ENCODE data around the gene SRGAP3. TPM values are rescaled to one million over a fixed set of nuclear protein-coding genes. Genes with fewer than 3 reads are reported as not detected.

The SRGAP3 gene
- total and polyA plus RNA-seq, 2 donors (not counting 1 experiment from before 2014, with no cell fraction given), result 0.92 to 12.4 TPM

GRCh38 chr3:9278085-9278484, 28.6 kb upstream of the SRGAP3 start:
- no peak overlapping the region for H3K27ac ChIP-seq (ENCODE audit: insufficient read depth, low read length)
- no peaks in the 10 kb centered on the region for H3K36me3 ChIP-seq (ENCODE audit: control insufficient read depth, insufficient read depth, low read length)

GRCh38 chr3:9276761-9277370, 27.4 kb upstream of the SRGAP3 start:
- H3K4me2 ChIP-seq (ENCODE audit: extremely low read depth, insufficient read depth, low read length), result no peak overlapping the region
- no peak overlapping the region for H2AFZ ChIP-seq (ENCODE audit: low read length)
- no peaks in the 10 kb centered on the region for H3K4me1 ChIP-seq (ENCODE audit: control insufficient read depth, extremely low read depth, insufficient read depth, low read length)
- no peaks in the 10 kb centered on the region for H4K20me1 ChIP-seq (ENCODE audit: control insufficient read depth, extremely low read depth, insufficient read depth, low read length)
- H3K79me2 ChIP-seq (ENCODE audit: control insufficient read depth, insufficient read depth, low read length), result no peaks in the 10 kb centered on the region
- no peak overlapping the region for H3K9ac ChIP-seq (ENCODE audit: insufficient read depth, low read length)
- H3K27ac ChIP-seq (ENCODE audit: insufficient read depth, low read length), result no peak overlapping the region
- peak in 1 of 2 donors; percentile 8 for DNase-seq (ENCODE audit: low read depth in 2 of 2)
- TF ChIP-seq EZH2 (IDR thresholded peaks at IDR 0.05; ENCODE audit: low read length, missing control alignments) (no peak), CTCF (conservative IDR thresholded peaks at IDR 0.05 in 1 of 2, IDR thresholded peaks at IDR 0.05 in 1 of 2; ENCODE audit: low read depth in 1 of 2, low read length in 2 of 2) (no peak)
- H3K27me3 ChIP-seq (ENCODE audit: control insufficient read depth, insufficient read depth, low read length), result no peaks in the 10 kb centered on the region
- no peak overlapping the region for H3K4me3 ChIP-seq (replicated peaks in 1 of 4; ENCODE audit: control extremely low read depth in 1 of 4, insufficient read depth in 1 of 4, low read depth in 3 of 4, low read length in 4 of 4)
- H3K36me3 ChIP-seq (ENCODE audit: control insufficient read depth, insufficient read depth, low read length), result no peaks in the 10 kb centered on the region
- H3K9me3 ChIP-seq (ENCODE audit: control insufficient read depth, insufficient read depth, low read depth, low read length), result no peaks in the 10 kb centered on the region

More at GRCh38 chr3:9278085-9278484, 28.6 kb upstream of the SRGAP3 start:
- no peaks in the 10 kb centered on the region for H3K4me1 ChIP-seq (ENCODE audit: control insufficient read depth, extremely low read depth, insufficient read depth, low read length)
- H3K4me3 ChIP-seq (replicated peaks in 1 of 4; ENCODE audit: control extremely low read depth in 1 of 4, insufficient read depth in 1 of 4, low read depth in 3 of 4, low read length in 4 of 4), result no peak overlapping the region
- TF ChIP-seq EZH2 (IDR thresholded peaks at IDR 0.05; ENCODE audit: low read length, missing control alignments), result no peak
- TF ChIP-seq CTCF (conservative IDR thresholded peaks at IDR 0.05 in 1 of 2, IDR thresholded peaks at IDR 0.05 in 1 of 2; ENCODE audit: low read depth in 1 of 2, low read length in 2 of 2), result no peak
- no peak overlapping the region for H2AFZ ChIP-seq (ENCODE audit: low read length)
- H4K20me1 ChIP-seq (ENCODE audit: control insufficient read depth, extremely low read depth, insufficient read depth, low read length), result no peaks in the 10 kb centered on the region
- no peak overlapping the region for H3K4me2 ChIP-seq (ENCODE audit: extremely low read depth, insufficient read depth, low read length)
- H3K9me3 ChIP-seq (ENCODE audit: control insufficient read depth, insufficient read depth, low read depth, low read length), result no peaks in the 10 kb centered on the region
- H3K9ac ChIP-seq (ENCODE audit: insufficient read depth, low read length), result no peak overlapping the region
- no peaks in the 10 kb centered on the region for H3K27me3 ChIP-seq (ENCODE audit: control insufficient read depth, insufficient read depth, low read length)
- H3K79me2 ChIP-seq (ENCODE audit: control insufficient read depth, insufficient read depth, low read length), result no peaks in the 10 kb centered on the region
- no peak for DNase-seq (ENCODE audit: low read depth in 2 of 2)

GRCh38 chr3:9271903-9272302, 22.5 kb upstream of the SRGAP3 start:
- Histone ChIP-seq H2AFZ (ENCODE audit: low read length) (no peak overlapping the region), H4K20me1 (ENCODE audit: control insufficient read depth, extremely low read depth, insufficient read depth, low read length) (no peaks in the 10 kb centered on the region), H3K9ac (ENCODE audit: insufficient read depth, low read length) (no peak overlapping the region), H3K27ac (ENCODE audit: insufficient read depth, low read length) (no peak overlapping the region), H3K79me2 (ENCODE audit: control insufficient read depth, insufficient read depth, low read length) (no peaks in the 10 kb centered on the region), H3K36me3 (ENCODE audit: control insufficient read depth, insufficient read depth, low read length) (no peaks in the 10 kb centered on the region), H3K9me3 (ENCODE audit: control insufficient read depth, insufficient read depth, low read depth, low read length) (no peaks in the 10 kb centered on the region), H3K4me3 (replicated peaks in 1 of 4; ENCODE audit: control extremely low read depth in 1 of 4, insufficient read depth in 1 of 4, low read depth in 3 of 4, low read length in 4 of 4) (no peak overlapping the region), H3K4me2 (ENCODE audit: extremely low read depth, insufficient read depth, low read length) (no peak overlapping the region), H3K4me1 (ENCODE audit: control insufficient read depth, extremely low read depth, insufficient read depth, low read length) (no peaks in the 10 kb centered on the region), H3K27me3 (ENCODE audit: control insufficient read depth, insufficient read depth, low read length) (no peaks in the 10 kb centered on the region)
- TF ChIP-seq CTCF (conservative IDR thresholded peaks at IDR 0.05 in 1 of 2, IDR thresholded peaks at IDR 0.05 in 1 of 2; ENCODE audit: low read depth in 1 of 2, low read length in 2 of 2) (no peak), EZH2 (IDR thresholded peaks at IDR 0.05; ENCODE audit: low read length, missing control alignments) (no peak)
- no peak for DNase-seq (ENCODE audit: low read depth in 2 of 2)
